T-helper 1 cell treated with Interleukin-12 subunit alpha and Interleukin-12 subunit beta and Interleukin-4 antibody, amounts not matched to agents 30 μg/mL and 1 μg/mL, for 36 hours (primary cell): ENCODE data around the gene ERLEC1.
"Not testable (repeated sequence)": the region's sequence is repeated elsewhere in the genome, so short reads cannot be mapped to it uniquely, and the experiment has no call there.

ENCODE experiments used
- H3K27ac Mint-ChIP-seq: one replicate; pipeline ENCODE4 v1.8.0; 2021; ENCODE audit warnings: mild to moderate bottlenecking, mixed read lengths
- H3K27me3 Mint-ChIP-seq: one replicate; pipeline ENCODE4 v1.8.0; 2021; ENCODE audit warnings: low read depth, mixed read lengths
- H3K36me3 Mint-ChIP-seq: one replicate; pipeline ENCODE4 v1.8.0; 2021; ENCODE audit warnings: low read depth, mixed read lengths
- H3K4me1 Mint-ChIP-seq: one replicate; pipeline ENCODE4 v1.8.0; 2021; ENCODE audit warnings: low read depth, mixed read lengths
- H3K4me3 Mint-ChIP-seq: one replicate; pipeline ENCODE4 v1.8.0; 2021; ENCODE audit warnings: mild to moderate bottlenecking, moderate library complexity, mixed read lengths
- H3K9me3 Mint-ChIP-seq: one replicate; pipeline ENCODE4 v1.8.0; 2021; ENCODE audit warnings: mixed read lengths

ERLEC1 gene

DNA sequence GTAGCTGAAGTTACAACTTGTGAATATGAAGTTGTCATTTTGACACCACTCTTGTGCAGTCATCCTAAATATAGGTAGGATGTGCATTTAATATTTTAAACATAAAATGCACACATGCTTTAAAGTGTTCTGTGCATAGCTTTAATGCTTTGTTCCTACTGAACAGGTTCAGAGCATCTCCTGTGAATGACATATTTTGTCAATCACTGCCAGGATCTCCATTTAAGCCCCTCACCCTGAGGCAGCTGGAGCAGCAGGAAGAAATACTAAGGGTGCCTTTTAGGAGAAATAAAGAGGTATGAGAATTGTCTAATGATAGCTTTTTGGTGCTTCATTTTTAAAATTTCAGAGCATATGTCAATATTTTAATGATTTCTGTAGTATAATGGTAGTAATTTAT lies 14.7 kb downstream of the ERLEC1 start:
- no peaks in the 10 kb centered on the region for H3K9me3 Mint-ChIP-seq
- no peak overlapping the region for H3K27ac Mint-ChIP-seq
- no peaks in the 10 kb centered on the region for H3K27me3 Mint-ChIP-seq
- H3K36me3 Mint-ChIP-seq = peaks cover 27% of the 10 kb centered on the region
- H3K4me1 Mint-ChIP-seq = no peaks in the 10 kb centered on the region
- no peak overlapping the region for H3K4me3 Mint-ChIP-seq

DNA sequence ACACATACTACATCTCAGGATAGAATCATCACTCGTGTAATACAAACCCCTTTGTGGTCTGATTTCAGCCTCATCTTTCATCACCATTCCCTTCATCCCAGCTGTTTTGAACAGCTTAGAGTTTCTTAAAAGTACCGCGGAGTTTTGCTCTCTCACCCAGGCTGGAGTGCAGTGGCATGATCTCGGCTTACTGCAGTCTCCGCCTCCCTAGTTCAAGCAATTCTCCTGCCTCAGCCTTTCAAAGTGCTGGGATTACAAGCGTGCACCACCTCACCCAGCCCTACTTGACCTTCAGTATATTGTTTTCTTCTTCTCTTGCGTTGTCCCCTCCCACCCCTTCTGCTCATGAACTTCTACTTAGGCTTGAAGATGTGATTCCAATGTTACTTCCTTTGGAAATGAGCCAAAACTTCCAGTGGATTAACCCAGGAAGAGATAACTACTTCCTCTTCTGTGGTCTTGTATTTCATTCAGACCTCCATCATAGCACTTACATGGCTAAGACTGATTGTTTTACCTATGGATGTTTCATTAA lies 15.8 kb downstream of the ERLEC1 start:
- no peaks in the 10 kb centered on the region for H3K9me3 Mint-ChIP-seq
- no peaks in the 10 kb centered on the region for H3K4me1 Mint-ChIP-seq
- peaks cover 31% of the 10 kb centered on the region for H3K36me3 Mint-ChIP-seq
- no peaks in the 10 kb centered on the region for H3K27me3 Mint-ChIP-seq
- no peak overlapping the region for H3K4me3 Mint-ChIP-seq
- no peak overlapping the region for H3K27ac Mint-ChIP-seq

DNA sequence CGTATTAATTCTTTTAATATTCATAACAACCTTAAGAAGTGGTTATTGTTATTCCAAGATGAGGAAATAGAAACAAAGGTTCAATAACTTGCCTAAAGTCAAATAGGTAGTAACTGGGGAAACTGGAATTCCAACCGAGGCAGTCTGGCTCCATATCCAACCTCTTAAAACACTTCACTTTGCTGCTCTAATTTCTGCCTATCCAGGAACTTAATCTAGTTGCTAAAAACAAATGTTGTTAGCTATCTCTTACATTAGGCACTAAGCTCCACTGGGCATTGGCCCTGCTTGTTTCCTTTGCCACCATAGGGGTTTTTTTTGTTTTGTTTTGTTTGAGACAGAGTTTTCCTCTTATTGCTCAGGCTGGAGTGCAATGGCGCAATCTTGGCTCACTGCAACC lies 24.8 kb downstream of the ERLEC1 start:
- Mint-ChIP-seq H3K9me3 (no peaks in the 10 kb centered on the region), H3K27me3 (no peaks in the 10 kb centered on the region), H3K36me3 (peaks cover 21% of the 10 kb centered on the region), H3K4me1 (no peaks in the 10 kb centered on the region), H3K27ac (no peak overlapping the region), H3K4me3 (no peak overlapping the region)

DNA sequence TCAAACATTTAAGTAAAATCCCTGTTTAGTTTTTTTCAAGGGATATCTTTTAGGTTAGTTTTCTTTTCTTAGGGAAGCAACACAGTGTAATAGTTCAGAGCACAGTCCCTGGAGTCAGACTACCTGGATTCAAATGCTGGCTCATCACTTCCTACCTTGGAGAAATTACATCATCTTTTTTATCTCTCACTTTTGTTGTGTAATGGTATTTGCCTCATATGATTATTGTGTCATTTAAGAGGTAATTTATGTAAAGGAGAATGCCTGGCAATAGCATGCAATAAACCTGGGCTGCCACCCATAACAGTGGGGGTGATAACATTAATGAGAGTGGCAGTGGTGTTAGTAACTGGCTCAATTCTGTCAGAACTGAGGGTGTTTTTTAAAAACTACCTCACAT lies 26.3 kb downstream of the ERLEC1 start:
- H3K9me3 Mint-ChIP-seq = no peaks in the 10 kb centered on the region
- no peak overlapping the region for H3K4me3 Mint-ChIP-seq
- H3K4me1 Mint-ChIP-seq = no peaks in the 10 kb centered on the region
- no peak overlapping the region for H3K27ac Mint-ChIP-seq
- no peaks in the 10 kb centered on the region for H3K27me3 Mint-ChIP-seq
- H3K36me3 Mint-ChIP-seq = peaks cover 26% of the 10 kb centered on the region

DNA sequence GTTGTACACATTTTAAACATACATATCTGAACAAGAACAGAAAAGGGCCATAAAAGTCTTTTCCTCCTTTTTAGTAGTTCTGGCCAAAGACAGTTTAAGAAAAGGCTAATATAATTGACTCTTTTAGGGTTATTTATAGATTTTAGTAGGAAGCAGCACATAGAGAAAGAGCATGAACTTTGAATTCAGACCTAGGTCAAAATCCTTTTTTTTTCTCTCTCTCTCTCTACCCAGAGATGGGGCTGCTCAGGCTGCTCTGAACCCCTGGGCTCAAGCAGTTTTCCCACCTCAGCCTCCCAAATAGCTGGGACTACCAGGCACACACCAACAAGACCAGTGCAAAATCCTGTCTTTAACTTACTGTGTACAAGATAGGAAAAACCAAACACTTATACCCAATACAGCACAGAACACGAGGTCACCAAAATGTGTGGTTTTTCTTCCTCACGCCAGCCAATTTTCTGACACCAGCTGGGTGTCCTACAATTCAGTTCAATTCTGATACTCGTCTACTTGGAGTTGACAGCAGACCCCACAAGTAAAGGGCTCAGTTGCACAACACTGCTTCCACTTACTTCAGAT lies 32.1 kb downstream of the ERLEC1 start:
- H3K27ac Mint-ChIP-seq = no peak overlapping the region
- H3K4me1 Mint-ChIP-seq = no peaks in the 10 kb centered on the region
- H3K4me3 Mint-ChIP-seq = no peak overlapping the region
- no peaks in the 10 kb centered on the region for H3K27me3 Mint-ChIP-seq
- peaks cover 24% of the 10 kb centered on the region for H3K36me3 Mint-ChIP-seq
- no peaks in the 10 kb centered on the region for H3K9me3 Mint-ChIP-seq

DNA sequence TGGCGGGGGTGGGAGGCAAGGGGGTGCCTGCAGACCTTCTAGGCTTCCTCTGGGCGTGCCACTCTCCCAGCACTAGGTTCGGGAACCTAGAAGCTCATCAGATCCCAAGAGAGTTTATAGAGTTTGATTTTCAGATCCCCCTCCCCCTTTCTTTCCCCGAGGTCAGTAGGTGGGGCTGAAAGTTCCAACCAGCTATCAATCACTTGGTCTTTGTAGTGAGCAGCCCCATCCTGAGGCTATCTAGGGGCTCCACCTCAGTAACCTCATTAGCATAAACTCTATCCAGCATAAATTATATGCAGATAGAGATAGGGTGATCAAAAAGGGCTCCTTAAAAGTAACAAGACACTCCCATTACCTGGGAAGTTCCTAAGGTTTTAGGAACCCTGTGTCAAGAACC lies 32.8 kb downstream of the ERLEC1 start:
- Mint-ChIP-seq H3K4me1 (no peaks in the 10 kb centered on the region), H3K36me3 (peaks cover 23% of the 10 kb centered on the region), H3K4me3 (no peak overlapping the region), H3K27me3 (no peaks in the 10 kb centered on the region), H3K27ac (no peak overlapping the region), H3K9me3 (no peaks in the 10 kb centered on the region)

DNA sequence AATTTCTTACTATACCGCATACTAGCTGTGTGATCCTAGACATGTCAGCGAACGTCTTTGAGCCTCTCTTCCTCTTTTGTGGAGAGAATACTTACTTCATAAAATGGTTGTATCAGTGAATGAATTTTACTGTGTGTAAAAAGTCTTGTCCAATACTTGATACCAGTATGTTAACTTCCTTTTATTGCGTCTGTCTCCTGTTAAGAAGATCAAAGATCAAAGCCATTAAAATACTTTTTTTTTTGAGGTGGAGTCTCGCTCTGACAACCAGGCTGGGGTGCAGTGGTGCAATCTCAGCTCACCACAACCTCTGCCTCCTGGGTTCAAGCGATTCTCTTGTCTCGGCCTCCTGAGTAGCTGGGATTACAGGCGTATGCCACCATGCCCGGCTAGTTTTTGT lies 33.2 kb downstream of the ERLEC1 start:
- Mint-ChIP-seq H3K4me1 (no peaks in the 10 kb centered on the region), H3K4me3 (no peak overlapping the region), H3K36me3 (peaks cover 22% of the 10 kb centered on the region), H3K27ac (no peak overlapping the region), H3K27me3 (no peaks in the 10 kb centered on the region), H3K9me3 (no peaks in the 10 kb centered on the region)

DNA sequence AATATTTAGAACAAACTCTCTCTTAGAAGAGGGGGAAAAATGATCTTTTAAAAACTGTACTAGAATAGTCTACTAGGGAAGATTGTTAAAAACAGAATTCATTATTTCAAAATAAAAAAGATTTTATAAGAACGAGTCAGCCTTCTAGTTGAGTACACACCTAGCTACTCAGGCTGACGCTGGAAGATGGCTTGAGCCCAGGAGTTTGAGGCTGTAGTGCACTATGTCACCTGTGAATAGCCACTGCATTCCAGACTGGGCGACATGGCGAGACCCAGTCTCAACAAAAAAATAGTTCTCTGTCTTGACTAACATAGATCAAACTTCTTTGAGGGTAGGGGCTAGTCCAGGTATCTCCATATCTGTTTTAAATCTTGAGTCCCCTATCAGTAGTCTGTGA lies 33.9 kb downstream of the ERLEC1 start:
- Mint-ChIP-seq H3K4me1 (no peaks in the 10 kb centered on the region), H3K36me3 (peaks cover 16% of the 10 kb centered on the region), H3K9me3 (no peaks in the 10 kb centered on the region), H3K27ac (no peak overlapping the region), H3K27me3 (no peaks in the 10 kb centered on the region), H3K4me3 (no peak overlapping the region)

DNA sequence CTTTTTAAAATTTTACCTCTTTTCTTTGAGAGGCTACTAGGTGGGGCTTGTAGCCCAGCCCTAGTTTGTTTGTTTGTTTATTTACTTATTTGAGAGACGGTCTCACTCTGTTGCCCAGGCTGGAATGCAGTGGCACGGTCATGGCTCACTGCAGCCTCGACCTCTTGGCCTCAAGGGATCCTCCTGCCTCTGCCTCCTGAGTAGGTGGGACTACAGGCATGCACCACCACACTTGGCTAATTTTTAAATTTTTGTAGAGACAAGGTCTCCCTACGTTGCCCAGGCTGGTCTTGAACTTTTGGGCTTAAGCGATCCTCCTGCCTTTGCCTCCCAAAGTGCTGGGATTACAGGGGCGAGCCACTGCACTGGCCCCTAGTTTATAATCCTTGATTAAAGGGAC lies 35.0 kb downstream of the ERLEC1 start:
- Mint-ChIP-seq H3K27me3 (no peaks in the 10 kb centered on the region), H3K27ac (no peak overlapping the region), H3K4me3 (no peak overlapping the region), H3K4me1 (no peaks in the 10 kb centered on the region), H3K9me3 (no peaks in the 10 kb centered on the region), H3K36me3 (peaks cover 13% of the 10 kb centered on the region)

DNA sequence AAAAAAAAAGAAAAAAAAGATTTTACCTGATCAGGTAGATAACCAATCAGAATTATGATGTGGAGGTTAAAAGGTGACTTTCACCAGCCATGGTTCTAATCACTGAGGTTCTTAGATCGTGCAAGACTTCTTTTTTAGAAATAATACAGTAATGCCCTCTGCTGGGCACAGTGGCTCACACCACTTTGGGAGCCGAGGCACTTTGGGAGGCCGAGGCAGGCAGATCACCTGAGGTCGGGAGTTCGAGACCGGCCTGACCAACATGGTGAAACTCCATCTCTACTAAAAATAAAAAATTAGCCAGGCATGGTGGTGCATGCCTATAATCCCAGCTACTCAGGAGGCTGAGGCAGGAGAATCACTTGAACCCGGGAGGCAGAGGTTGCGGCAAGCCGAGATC lies 36.8 kb downstream of the ERLEC1 start:
- H3K27me3 Mint-ChIP-seq, H3K36me3 Mint-ChIP-seq, H3K27ac Mint-ChIP-seq, H3K9me3 Mint-ChIP-seq, H3K4me1 Mint-ChIP-seq, H3K4me3 Mint-ChIP-seq: not testable (repeated sequence)

DNA sequence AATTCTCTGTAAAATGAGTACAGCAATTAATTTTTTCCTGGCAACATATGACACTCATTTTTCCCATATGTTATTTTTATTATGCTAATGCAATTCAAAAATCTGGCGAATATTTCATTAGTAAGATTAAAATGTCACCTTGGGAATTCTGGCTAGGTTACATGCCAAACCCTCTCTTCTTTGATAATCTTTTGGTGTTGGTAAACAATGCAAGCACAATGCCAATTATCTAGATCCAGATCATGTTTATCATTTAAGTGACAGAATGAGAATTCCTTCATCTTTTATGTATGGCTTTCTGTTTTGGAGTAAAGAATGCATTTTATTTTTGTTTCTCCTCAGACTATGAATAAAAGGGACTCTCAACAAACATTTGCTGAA lies 39.2 kb downstream of the ERLEC1 start:
- Mint-ChIP-seq H3K4me1 (no peaks in the 10 kb centered on the region), H3K36me3 (no peaks in the 10 kb centered on the region), H3K9me3 (no peaks in the 10 kb centered on the region), H3K4me3 (no peak overlapping the region), H3K27ac (no peak overlapping the region), H3K27me3 (no peaks in the 10 kb centered on the region)

DNA sequence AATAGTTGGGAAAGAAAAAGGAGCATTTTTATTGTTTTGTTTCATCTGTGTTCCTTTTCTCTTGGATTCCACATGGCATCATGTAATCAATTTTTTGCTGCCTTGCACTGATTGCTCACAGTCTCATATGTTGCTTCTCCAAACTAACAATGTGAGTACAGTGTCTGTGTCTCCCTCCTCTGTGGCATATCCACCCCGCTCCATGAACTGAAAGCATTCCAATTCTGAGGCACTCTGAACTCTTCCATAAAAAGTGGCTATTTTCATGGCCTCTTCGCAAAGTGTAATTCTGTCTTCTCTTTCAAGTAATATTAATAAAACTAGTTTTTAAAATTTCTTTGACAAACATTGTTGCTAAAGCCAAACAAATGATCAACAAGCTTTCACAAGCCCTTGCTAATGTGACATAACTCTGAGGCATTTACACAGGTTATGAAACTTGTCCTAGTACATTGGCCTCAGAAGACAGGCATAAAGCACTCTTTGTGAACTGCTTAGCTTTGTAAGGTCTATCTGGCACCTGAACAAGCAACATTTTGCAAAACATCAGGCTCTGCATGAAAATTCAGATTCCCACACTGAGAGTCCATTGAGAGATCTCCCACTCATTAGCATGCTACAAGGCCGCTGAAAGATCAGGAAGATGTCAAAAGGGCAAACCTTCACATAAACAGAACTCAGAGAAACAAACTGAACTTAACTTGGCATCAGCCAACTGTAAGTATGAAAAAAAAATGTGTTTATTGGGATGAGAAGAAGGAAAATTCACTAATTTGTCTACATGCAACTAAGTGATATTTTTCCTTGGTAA lies 39.9 kb downstream of the ERLEC1 start:
- no peaks in the 10 kb centered on the region for H3K9me3 Mint-ChIP-seq
- H3K4me3 Mint-ChIP-seq = no peak overlapping the region
- no peaks in the 10 kb centered on the region for H3K36me3 Mint-ChIP-seq
- H3K27ac Mint-ChIP-seq = no peak overlapping the region
- no peaks in the 10 kb centered on the region for H3K27me3 Mint-ChIP-seq
- no peaks in the 10 kb centered on the region for H3K4me1 Mint-ChIP-seq

DNA sequence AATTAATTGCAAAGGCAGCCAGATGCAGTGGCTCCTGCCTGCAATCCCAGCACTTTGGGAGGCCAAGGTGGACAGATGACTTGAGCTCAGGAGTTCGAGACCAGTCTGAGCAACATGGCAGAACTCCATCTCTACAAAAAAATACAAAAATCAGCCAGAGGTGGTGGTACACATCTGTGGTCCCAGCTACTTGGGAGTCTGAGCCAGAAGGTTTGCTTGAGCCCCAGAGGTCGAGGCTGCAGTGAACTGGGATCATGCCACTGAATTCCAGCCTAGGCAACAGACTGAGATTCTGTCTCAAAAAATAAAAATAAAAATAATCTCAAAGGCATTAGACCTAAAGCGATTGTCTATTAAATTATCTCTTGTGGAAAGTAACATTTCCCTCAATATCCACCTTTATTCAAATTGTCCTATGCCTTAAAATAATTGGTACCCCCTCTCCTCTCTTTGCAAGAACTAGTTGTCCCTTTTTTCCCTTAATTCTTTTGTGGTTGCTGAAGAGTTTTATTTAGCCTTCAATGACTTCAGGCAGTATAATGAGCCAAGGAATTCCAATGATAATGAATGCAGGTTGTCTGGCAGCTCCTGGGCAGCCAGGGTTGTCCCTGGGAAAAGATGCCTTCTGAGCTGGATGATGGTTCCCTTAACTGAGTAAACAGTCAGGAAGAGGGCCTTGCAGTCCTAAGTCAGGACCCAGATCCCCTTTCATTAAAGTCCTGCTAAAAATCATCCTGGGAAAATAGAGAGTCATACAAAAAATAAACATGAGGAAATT lies 40.7 kb downstream of the ERLEC1 start:
- Mint-ChIP-seq H3K36me3 (no peaks in the 10 kb centered on the region), H3K27ac (no peak overlapping the region), H3K9me3 (no peaks in the 10 kb centered on the region), H3K4me1 (no peaks in the 10 kb centered on the region), H3K27me3 (no peaks in the 10 kb centered on the region), H3K4me3 (no peak overlapping the region)

DNA sequence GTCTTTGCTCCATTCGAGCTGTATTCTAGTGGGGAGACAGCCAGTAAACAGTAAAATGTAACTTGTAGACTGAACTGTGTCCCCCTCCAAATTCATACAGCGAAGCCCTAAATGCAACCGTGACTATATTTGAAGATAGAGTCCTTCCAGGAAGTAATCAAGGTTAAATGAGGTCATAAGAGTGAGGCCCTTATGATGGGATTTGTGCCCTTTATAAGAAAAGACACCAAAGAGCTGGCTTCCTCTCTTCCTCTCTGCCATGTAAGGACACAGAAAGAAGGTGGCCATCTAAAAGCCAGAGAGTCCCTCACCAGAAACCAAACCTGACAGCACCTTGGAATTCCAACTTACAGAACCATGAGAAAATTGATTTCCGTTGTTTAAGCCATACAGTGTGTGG lies 41.5 kb downstream of the ERLEC1 start:
- Mint-ChIP-seq H3K4me1 (no peaks in the 10 kb centered on the region), H3K9me3 (no peaks in the 10 kb centered on the region), H3K27me3 (no peaks in the 10 kb centered on the region), H3K36me3 (no peaks in the 10 kb centered on the region), H3K4me3 (no peak overlapping the region), H3K27ac (no peak overlapping the region)
